H9 (cell line): ENCODE results near the gene CNOT9. TPM values are rescaled to one million over a fixed set of nuclear protein-coding genes. Genes with fewer than 3 reads are reported as not detected.

Experiments used
- DNase-seq: peaks from one replicate; pipeline ENCODE4 v3.0.0-alpha.2; 2017
- H2AFZ ChIP-seq: one replicate; pipeline ENCODE4 v1.6.1; 2013; ENCODE audit warnings: mild to moderate bottlenecking, low read length, control low read depth, moderate library complexity
- H2AK5ac ChIP-seq: 2 replicates; pipeline ENCODE4 v1.6.1; 2013; ENCODE audit warnings: low read length, control low read depth, mixed read lengths; ENCODE audit not compliant: insufficient read length
- H2BK120ac ChIP-seq: one replicate; pipeline ENCODE4 v1.6.1; 2013; ENCODE audit warnings: low read depth, mild to moderate bottlenecking, low read length, control low read depth, inconsistent platforms; ENCODE audit not compliant: poor library complexity, severe bottlenecking
- H2BK12ac ChIP-seq: 2 replicates; pipeline ENCODE4 v1.6.1; 2013; ENCODE audit warnings: low read length, control low read depth, mixed read lengths, low read depth; ENCODE audit not compliant: insufficient read length
- H2BK15ac ChIP-seq: 2 replicates; pipeline ENCODE4 v1.6.1; 2013; ENCODE audit warnings: low read depth, low read length, control low read depth
- H2BK20ac ChIP-seq: one replicate; pipeline ENCODE4 v1.6.1; 2013; ENCODE audit warnings: low read depth, mild to moderate bottlenecking, low read length, control low read depth, inconsistent platforms; ENCODE audit not compliant: poor library complexity, severe bottlenecking
- H2BK5ac ChIP-seq: 2 replicates; pipeline ENCODE4 v1.6.1; 2013; ENCODE audit warnings: low read length, control low read depth, mixed read lengths; ENCODE audit not compliant: insufficient read length
- H3K14ac ChIP-seq: 2 replicates; pipeline ENCODE4 v1.6.1; 2013; ENCODE audit warnings: low read length, control low read depth; ENCODE audit not compliant: insufficient read depth
- H3K18ac ChIP-seq: 2 replicates; pipeline ENCODE4 v1.6.1; 2013; ENCODE audit warnings: low read depth, mild to moderate bottlenecking, mixed read lengths, low read length, control low read depth; ENCODE audit not compliant: insufficient read length
- H3K23ac ChIP-seq: 2 replicates; pipeline ENCODE4 v1.6.1; 2013; ENCODE audit warnings: low read length, control low read depth, mixed read lengths, low read depth; ENCODE audit not compliant: insufficient read length
- H3K23me2 ChIP-seq: 2 replicates; pipeline ENCODE4 v1.6.1; 2013; ENCODE audit warnings: low read depth, mild to moderate bottlenecking, mixed read lengths, low read length, control low read depth; ENCODE audit not compliant: insufficient read length, poor library complexity, severe bottlenecking
- H3K27ac ChIP-seq: 2 replicates; pipeline ENCODE4 v1.5.1; 2013; ENCODE audit warnings: low read length, control low read depth, mixed read lengths, low read depth; ENCODE audit not compliant: insufficient read length
- H3K27me3 ChIP-seq: 2 replicates; pipeline ENCODE4 v1.6.1; 2013; ENCODE audit warnings: low read length, control low read depth, inconsistent platforms; ENCODE audit not compliant: insufficient read depth
- H3K4ac ChIP-seq: 2 replicates; pipeline ENCODE4 v1.6.1; 2013; ENCODE audit warnings: low read depth, mild to moderate bottlenecking, control low read depth, inconsistent platforms, low read length, moderate library complexity
- H3K4me1 ChIP-seq: 2 replicates; pipeline ENCODE4 v1.6.1; 2013; ENCODE audit warnings: low read length, control low read depth, inconsistent platforms; ENCODE audit not compliant: insufficient read depth
- H3K4me2 ChIP-seq: 2 replicates; pipeline ENCODE4 v1.6.1; 2013; ENCODE audit warnings: low read length, control low read depth, mixed read lengths; ENCODE audit not compliant: insufficient read length, insufficient read depth
- H3K56ac ChIP-seq: 2 replicates; pipeline ENCODE4 v1.6.1; 2013; ENCODE audit warnings: low read depth, mild to moderate bottlenecking, mixed read lengths, low read length, control low read depth; ENCODE audit not compliant: insufficient read length
- H3K79me1 ChIP-seq: 2 replicates; pipeline ENCODE4 v1.6.1; 2013; ENCODE audit warnings: low read depth, mild to moderate bottlenecking, moderate library complexity, low read length, control low read depth, inconsistent platforms; ENCODE audit not compliant: insufficient read depth, poor library complexity, severe bottlenecking
- H3K79me2 ChIP-seq: 2 replicates; pipeline ENCODE4 v1.6.1; 2013; ENCODE audit warnings: low read length, control low read depth, inconsistent platforms; ENCODE audit not compliant: insufficient read depth
- H3K9ac ChIP-seq: 2 replicates; pipeline ENCODE4 v1.6.1; 2013; ENCODE audit warnings: low read length, control low read depth, mixed read lengths; ENCODE audit not compliant: insufficient read length; ENCODE audit errors: extremely low read depth
- H3K9me3 ChIP-seq: one replicate; pipeline ENCODE4 v1.6.1; 2013; ENCODE audit warnings: low read depth, low read length, inconsistent platforms; ENCODE audit not compliant: control insufficient read depth
- H3T11ph ChIP-seq: one replicate; pipeline ENCODE4 v1.6.1; 2013; ENCODE audit warnings: mild to moderate bottlenecking, low read length, control low read depth, inconsistent platforms
- H4K20me1 ChIP-seq: one replicate; pipeline ENCODE4 v1.6.1; 2013; ENCODE audit not compliant: control insufficient read depth, insufficient read length, insufficient read depth
- H4K5ac ChIP-seq: 2 replicates; pipeline ENCODE4 v1.6.1; 2013; ENCODE audit warnings: low read depth, mild to moderate bottlenecking, mixed read lengths, low read length, control low read depth; ENCODE audit not compliant: insufficient read length
- H4K8ac ChIP-seq: replicated peaks from 2 replicates; pipeline ENCODE4 v1.6.1; 2013; ENCODE audit warnings: low read length, control low read depth, mixed read lengths, low read depth; ENCODE audit not compliant: insufficient read length
- H4K91ac ChIP-seq: 2 replicates; pipeline ENCODE4 v1.6.1; 2013; ENCODE audit warnings: low read depth, mild to moderate bottlenecking, moderate library complexity, mixed read lengths, low read length, control low read depth; ENCODE audit not compliant: insufficient read length
- H3K27ac Mint-ChIP-seq, 3 experiments: 2 replicates in 2 of 3; 3 replicates in 1 of 3; pipeline ENCODE4 v1.8.0; 2020 to 2021; ENCODE audit warnings: mixed read lengths in 3 of 3, mild to moderate bottlenecking in 1 of 3, moderate library complexity in 1 of 3
- H3K27me3 Mint-ChIP-seq: 2 replicates; pipeline ENCODE4 v1.8.0; 2021; ENCODE audit warnings: low read depth, mild to moderate bottlenecking, moderate library complexity, mixed read lengths
- H3K36me3 Mint-ChIP-seq, 3 experiments: 2 replicates in 2 of 3; 3 replicates in 1 of 3; pipeline ENCODE4 v1.8.0; 2020 to 2021; ENCODE audit warnings: low read depth in 3 of 3, mixed read lengths in 3 of 3; ENCODE audit not compliant: insufficient read depth in 1 of 3
- H3K4me1 Mint-ChIP-seq, 2 experiments: 2 replicates each; pipeline ENCODE4 v1.8.0; 2020; ENCODE audit warnings: mixed read lengths in 2 of 2
- H3K4me3 Mint-ChIP-seq, 2 experiments: 2 replicates in 1 of 2; 3 replicates in 1 of 2; pipeline ENCODE4 v1.8.0; 2020 to 2021; ENCODE audit warnings: mild to moderate bottlenecking in 2 of 2, mixed read lengths in 2 of 2, moderate library complexity in 1 of 2
- H3K9me3 Mint-ChIP-seq, 2 experiments: 2 replicates in 1 of 2; 3 replicates in 1 of 2; pipeline ENCODE4 v1.8.0; 2020; ENCODE audit warnings: mild to moderate bottlenecking in 2 of 2, mixed read lengths in 2 of 2, moderate library complexity in 1 of 2
- CTCF ChIP-seq: fragments of 200-600 bp; sonication (generic); conservative IDR thresholded peaks from 3 replicates; pipeline ENCODE4 v1.8.0; 2021; ENCODE audit warnings: antibody characterized with exemption, mild to moderate bottlenecking
- WGBS: extraction: QIAGEN DNeasy Blood & Tissue Kit; methylation state at CpG from one replicate; pipeline ENCODE4 v1.1.7; 2013; ENCODE audit warnings: missing lambda C conversion rate, low lambda C conversion rate, mixed read lengths; ENCODE audit not compliant: insufficient read length; ENCODE audit errors: extremely low coverage; 5-methylcytosine and 5-hydroxymethylcytosine counted together
- total RNA-seq: library from RNA; stranded (reverse); gene quantifications from 2 replicates; pipeline ENCODE4 v1.2.1, GENCODE V29; 2021

The CNOT9 gene
- total RNA-seq, 1 experiment from 2014 or later, result 91.2 TPM

- H3K4me1 Mint-ChIP-seq, result no peaks in the 10 kb centered on the region
- TF ChIP-seq CTCF, result no peak
- Histone ChIP-seq H3K4me1 (no peaks in the 10 kb centered on the region), H3K4me2 (no peak overlapping the region), H4K20me1 (no peaks in the 10 kb centered on the region), H2BK5ac (no peak overlapping the region), H3K4ac (no peak overlapping the region), H4K8ac (no peak overlapping the region), H3K27me3 (no peaks in the 10 kb centered on the region), H2BK20ac (no peak overlapping the region), H2BK120ac (no peak overlapping the region), H3K23ac (no peak overlapping the region), H2BK15ac (no peak overlapping the region), H2AFZ (no peak overlapping the region), H3K79me2 (no peaks in the 10 kb centered on the region), H2AK5ac (no peak overlapping the region), H3T11ph (no peak overlapping the region), H4K5ac (no peak overlapping the region), H3K9me3 (no peaks in the 10 kb centered on the region), H4K91ac (no peak overlapping the region), H3K56ac (no peak overlapping the region), H3K79me1 (no peaks in the 10 kb centered on the region), H3K14ac (no peak overlapping the region), H3K9ac (no peak overlapping the region), H3K27ac (no peak overlapping the region), H3K18ac (no peak overlapping the region), H2BK12ac (no peak overlapping the region), H3K23me2 (no peaks in the 10 kb centered on the region)
- no peak overlapping the region for H3K27ac Mint-ChIP-seq
- no peaks in the 10 kb centered on the region for H3K27me3 Mint-ChIP-seq
- H3K36me3 Mint-ChIP-seq, result peaks cover 40 to 80% (median 79%) of the 10 kb centered on the region in 3 experiments; a peak in 6 of 7 replicates
- no peak for DNase-seq
- no peak overlapping the region for H3K4me3 Mint-ChIP-seq
- no peaks in the 10 kb centered on the region for H3K9me3 Mint-ChIP-seq
- no CpG with 5 or more reads among the region's 1 CpG for WGBS
These were observed 76.5 kb downstream of the CNOT9 start for GRCh38 chr2:218645126-218645525.

Other genes with a start within 250 kb of the CNOT9 start
- not detected in 2 replicates for gene CATIP, start 212.0 kb upstream of the CNOT9 start, total RNA-seq
- gene SLC11A1, start 186.6 kb upstream of the CNOT9 start, total RNA-seq, result 0.04 and 0.11 TPM in 2 replicates
- 52.3 and 56.6 TPM in 2 replicates for gene CTDSP1, start 169.0 kb upstream of the CNOT9 start, total RNA-seq
- 4.0 and 4.2 TPM in 2 replicates for gene VIL1, start 149.7 kb upstream of the CNOT9 start, total RNA-seq
- gene USP37, start 488 bp upstream of the CNOT9 start, total RNA-seq, result 34.5 and 34.9 TPM in 2 replicates
- gene PLCD4, start 39.1 kb downstream of the CNOT9 start, total RNA-seq, result 0.18 and 0.42 TPM in 2 replicates
- gene ZNF142, start 90.8 kb downstream of the CNOT9 start, total RNA-seq, result 41.4 and 43.4 TPM in 2 replicates
- 39.1 and 44.1 TPM in 2 replicates for gene BCS1L, start 90.8 kb downstream of the CNOT9 start, total RNA-seq
- 35.3 and 40.7 TPM in 2 replicates for gene RNF25, start 103.2 kb downstream of the CNOT9 start, total RNA-seq
- gene STK36, start 103.2 kb downstream of the CNOT9 start, total RNA-seq, result 32.7 and 38.7 TPM in 2 replicates
- gene TTLL4, start 142.0 kb downstream of the CNOT9 start, total RNA-seq, result 91.4 and 96.4 TPM in 2 replicates
- 3.1 and 3.4 TPM in 2 replicates for gene CYP27A1, start 213.3 kb downstream of the CNOT9 start, total RNA-seq